ENCODE data around the gene CLCN4.

The CLCN4 gene

GRCh38 chrX:10187421-10187820 is 30.6 kb downstream of the CLCN4 start:
- no peak for DNase-seq
- H3K27ac ChIP-seq (ENCODE audit: insufficient read depth, low read length, poor library complexity, severe bottlenecking), result no peak overlapping the region
- H3K27me3 ChIP-seq (replicated peaks; ENCODE audit: control insufficient read depth, insufficient read depth, low read length, poor library complexity, severe bottlenecking), result no peaks in the 10 kb centered on the region
- H3K4me1 ChIP-seq (ENCODE audit: control insufficient read depth, insufficient read depth, low read length, poor library complexity, severe bottlenecking), result no peaks in the 10 kb centered on the region
- H3K36me3 ChIP-seq (ENCODE audit: control insufficient read depth, insufficient read depth, low read length), result no peaks in the 10 kb centered on the region
- no peaks in the 10 kb centered on the region for H3K9me3 ChIP-seq (ENCODE audit: control insufficient read depth, low read length)
- no peak overlapping the region for H3K4me3 ChIP-seq (ENCODE audit: insufficient read depth, low read depth, low read length, poor library complexity, severe bottlenecking)

- Histone ChIP-seq H3K27me3 (replicated peaks; ENCODE audit: control insufficient read depth, insufficient read depth, low read length, poor library complexity, severe bottlenecking) (no peaks in the 10 kb centered on the region), H3K27ac (ENCODE audit: insufficient read depth, low read length, poor library complexity, severe bottlenecking) (no peak overlapping the region), H3K4me1 (ENCODE audit: control insufficient read depth, insufficient read depth, low read length, poor library complexity, severe bottlenecking) (no peaks in the 10 kb centered on the region), H3K36me3 (ENCODE audit: control insufficient read depth, insufficient read depth, low read length) (no peaks in the 10 kb centered on the region), H3K9me3 (ENCODE audit: control insufficient read depth, low read length) (no peaks in the 10 kb centered on the region), H3K4me3 (ENCODE audit: insufficient read depth, low read depth, low read length, poor library complexity, severe bottlenecking) (no peak overlapping the region)
- DNase-seq, result peak; percentile 38 to 54 (median 50)
Observed at GRCh38 chrX:10189317-10190268, 32.8 kb downstream of the CLCN4 start.

GRCh38 chrX:10190367-10190766 is 33.6 kb downstream of the CLCN4 start:
- no peak overlapping the region for H3K27ac ChIP-seq (ENCODE audit: insufficient read depth, low read length, poor library complexity, severe bottlenecking)
- no peaks in the 10 kb centered on the region for H3K36me3 ChIP-seq (ENCODE audit: control insufficient read depth, insufficient read depth, low read length)
- no peak for DNase-seq
- no peaks in the 10 kb centered on the region for H3K9me3 ChIP-seq (ENCODE audit: control insufficient read depth, low read length)
- no peaks in the 10 kb centered on the region for H3K4me1 ChIP-seq (ENCODE audit: control insufficient read depth, insufficient read depth, low read length, poor library complexity, severe bottlenecking)
- H3K4me3 ChIP-seq (ENCODE audit: insufficient read depth, low read depth, low read length, poor library complexity, severe bottlenecking), result no peak overlapping the region
- no peaks in the 10 kb centered on the region for H3K27me3 ChIP-seq (replicated peaks; ENCODE audit: control insufficient read depth, insufficient read depth, low read length, poor library complexity, severe bottlenecking)

DNA sequence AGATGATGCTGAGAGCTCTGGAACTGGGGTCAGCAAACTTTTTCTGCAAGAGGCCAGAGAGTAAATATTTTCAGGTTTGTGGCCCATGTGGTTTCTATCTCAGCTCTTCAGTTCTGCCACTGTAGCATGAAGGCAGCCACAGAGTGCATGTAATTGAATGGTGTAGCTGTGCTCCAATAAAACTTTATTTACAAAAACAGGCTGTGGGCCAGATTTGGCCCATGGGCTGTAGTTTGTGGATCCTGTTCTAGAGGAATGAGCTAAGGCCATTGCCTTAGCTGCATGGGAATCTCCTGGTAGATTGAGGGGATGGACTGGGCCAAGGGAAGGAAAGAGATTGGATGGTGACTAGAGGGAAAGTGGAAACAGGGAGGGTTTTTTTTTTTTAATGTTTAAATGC is 36.8 kb downstream of the CLCN4 start:
- Histone ChIP-seq H3K27ac (ENCODE audit: insufficient read depth, low read length, poor library complexity, severe bottlenecking) (no peak overlapping the region), H3K9me3 (ENCODE audit: control insufficient read depth, low read length) (no peaks in the 10 kb centered on the region), H3K27me3 (replicated peaks; ENCODE audit: control insufficient read depth, insufficient read depth, low read length, poor library complexity, severe bottlenecking) (no peaks in the 10 kb centered on the region)

DNA sequence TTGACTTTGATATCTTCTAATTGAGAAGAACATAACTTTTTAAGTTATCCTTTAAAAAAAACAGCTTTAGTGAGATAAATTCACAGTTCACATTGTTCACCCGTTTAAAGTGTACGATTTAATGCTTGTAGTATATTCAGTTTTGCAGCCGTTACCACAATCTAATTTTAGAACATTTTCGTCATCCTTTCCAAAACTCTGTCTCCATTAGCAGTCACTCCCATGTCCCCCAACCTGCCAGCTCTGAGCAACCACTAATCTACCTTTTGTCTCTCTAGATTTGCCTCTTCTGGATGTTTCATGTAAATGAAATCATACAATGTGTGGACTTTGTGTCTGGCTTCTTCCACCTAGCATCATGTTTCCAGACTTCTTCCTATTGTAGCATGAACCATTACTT is 38.6 kb downstream of the CLCN4 start:
- DNase-seq, result no peak
- Histone ChIP-seq H3K27ac (ENCODE audit: insufficient read depth, low read length, poor library complexity, severe bottlenecking) (no peak overlapping the region), H3K4me1 (ENCODE audit: control insufficient read depth, insufficient read depth, low read length, poor library complexity, severe bottlenecking) (no peaks in the 10 kb centered on the region), H3K27me3 (replicated peaks; ENCODE audit: control insufficient read depth, insufficient read depth, low read length, poor library complexity, severe bottlenecking) (no peaks in the 10 kb centered on the region), H3K4me3 (ENCODE audit: insufficient read depth, low read depth, low read length, poor library complexity, severe bottlenecking) (no peak overlapping the region), H3K36me3 (ENCODE audit: control insufficient read depth, insufficient read depth, low read length) (no peaks in the 10 kb centered on the region), H3K9me3 (ENCODE audit: control insufficient read depth, low read length) (no peaks in the 10 kb centered on the region)

More for the DNA sequence above, 36.8 kb downstream of the CLCN4 start:
- no peak overlapping the region for H3K4me3 ChIP-seq (ENCODE audit: insufficient read depth, low read depth, low read length, poor library complexity, severe bottlenecking)
- no peaks in the 10 kb centered on the region for H3K36me3 ChIP-seq (ENCODE audit: control insufficient read depth, insufficient read depth, low read length)
- no peak for DNase-seq
- no peaks in the 10 kb centered on the region for H3K4me1 ChIP-seq (ENCODE audit: control insufficient read depth, insufficient read depth, low read length, poor library complexity, severe bottlenecking)

DNA sequence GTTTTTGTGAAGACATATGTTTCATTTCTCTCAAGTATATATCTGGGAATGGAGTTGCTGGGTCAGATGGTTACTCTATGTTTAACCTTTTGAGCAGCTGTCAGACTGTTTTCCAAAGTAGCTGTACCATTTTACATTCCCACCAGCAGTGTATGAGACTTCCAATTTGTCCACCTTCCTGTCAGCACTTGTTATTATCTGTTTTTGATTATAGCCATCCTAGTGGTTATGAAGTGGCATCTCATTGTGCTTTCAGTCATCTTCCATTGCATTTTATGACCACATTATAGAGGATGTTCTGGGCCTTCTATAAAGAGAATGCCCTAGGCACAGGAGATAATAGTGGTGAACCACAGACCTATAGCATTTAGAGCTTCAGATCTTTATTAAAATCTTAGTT is 39.2 kb downstream of the CLCN4 start:
- no peak overlapping the region for H3K4me3 ChIP-seq (ENCODE audit: insufficient read depth, low read depth, low read length, poor library complexity, severe bottlenecking)

GRCh38 chrX:10197279-10198210 is 40.8 kb downstream of the CLCN4 start:
- no peaks in the 10 kb centered on the region for H3K27me3 ChIP-seq (replicated peaks; ENCODE audit: control insufficient read depth, insufficient read depth, low read length, poor library complexity, severe bottlenecking)
- no peak overlapping the region for H3K27ac ChIP-seq (ENCODE audit: insufficient read depth, low read length, poor library complexity, severe bottlenecking)
- H3K36me3 ChIP-seq (ENCODE audit: control insufficient read depth, insufficient read depth, low read length), result no peaks in the 10 kb centered on the region
- no peaks in the 10 kb centered on the region for H3K4me1 ChIP-seq (ENCODE audit: control insufficient read depth, insufficient read depth, low read length, poor library complexity, severe bottlenecking)
- no peak overlapping the region for H3K4me3 ChIP-seq (ENCODE audit: insufficient read depth, low read depth, low read length, poor library complexity, severe bottlenecking)
- H3K9me3 ChIP-seq (ENCODE audit: control insufficient read depth, low read length), result no peaks in the 10 kb centered on the region
- no peak for DNase-seq

More for the DNA sequence above, 39.2 kb downstream of the CLCN4 start:
- no peaks in the 10 kb centered on the region for H3K4me1 ChIP-seq (ENCODE audit: control insufficient read depth, insufficient read depth, low read length, poor library complexity, severe bottlenecking)
- H3K9me3 ChIP-seq (ENCODE audit: control insufficient read depth, low read length), result no peaks in the 10 kb centered on the region
- no peak for DNase-seq
- no peaks in the 10 kb centered on the region for H3K27me3 ChIP-seq (replicated peaks; ENCODE audit: control insufficient read depth, insufficient read depth, low read length, poor library complexity, severe bottlenecking)
- no peak overlapping the region for H3K27ac ChIP-seq (ENCODE audit: insufficient read depth, low read length, poor library complexity, severe bottlenecking)
- no peaks in the 10 kb centered on the region for H3K36me3 ChIP-seq (ENCODE audit: control insufficient read depth, insufficient read depth, low read length)

- no peak for DNase-seq
- H3K4me3 ChIP-seq (ENCODE audit: insufficient read depth, low read depth, low read length, poor library complexity, severe bottlenecking), result no peak overlapping the region
- H3K27ac ChIP-seq (ENCODE audit: insufficient read depth, low read length, poor library complexity, severe bottlenecking), result no peak overlapping the region
- no peaks in the 10 kb centered on the region for H3K4me1 ChIP-seq (ENCODE audit: control insufficient read depth, insufficient read depth, low read length, poor library complexity, severe bottlenecking)
- no peaks in the 10 kb centered on the region for H3K27me3 ChIP-seq (replicated peaks; ENCODE audit: control insufficient read depth, insufficient read depth, low read length, poor library complexity, severe bottlenecking)
- no peaks in the 10 kb centered on the region for H3K36me3 ChIP-seq (ENCODE audit: control insufficient read depth, insufficient read depth, low read length)
- no peaks in the 10 kb centered on the region for H3K9me3 ChIP-seq (ENCODE audit: control insufficient read depth, low read length)
Observed at GRCh38 chrX:10198254-10198653, 41.5 kb downstream of the CLCN4 start.

- DNase-seq, result no peak
- Histone ChIP-seq H3K36me3 (ENCODE audit: control insufficient read depth, insufficient read depth, low read length) (no peaks in the 10 kb centered on the region), H3K4me3 (ENCODE audit: insufficient read depth, low read depth, low read length, poor library complexity, severe bottlenecking) (no peak overlapping the region), H3K4me1 (ENCODE audit: control insufficient read depth, insufficient read depth, low read length, poor library complexity, severe bottlenecking) (no peaks in the 10 kb centered on the region), H3K27ac (ENCODE audit: insufficient read depth, low read length, poor library complexity, severe bottlenecking) (no peak overlapping the region), H3K9me3 (ENCODE audit: control insufficient read depth, low read length) (no peaks in the 10 kb centered on the region), H3K27me3 (replicated peaks; ENCODE audit: control insufficient read depth, insufficient read depth, low read length, poor library complexity, severe bottlenecking) (no peaks in the 10 kb centered on the region)
Observed at GRCh38 chrX:10199212-10199611, 42.4 kb downstream of the CLCN4 start.

- Histone ChIP-seq H3K27ac (ENCODE audit: insufficient read depth, low read length, poor library complexity, severe bottlenecking) (no peak overlapping the region), H3K9me3 (ENCODE audit: control insufficient read depth, low read length) (no peaks in the 10 kb centered on the region), H3K36me3 (ENCODE audit: control insufficient read depth, insufficient read depth, low read length) (no peaks in the 10 kb centered on the region), H3K4me3 (ENCODE audit: insufficient read depth, low read depth, low read length, poor library complexity, severe bottlenecking) (no peak overlapping the region), H3K27me3 (replicated peaks; ENCODE audit: control insufficient read depth, insufficient read depth, low read length, poor library complexity, severe bottlenecking) (no peaks in the 10 kb centered on the region), H3K4me1 (ENCODE audit: control insufficient read depth, insufficient read depth, low read length, poor library complexity, severe bottlenecking) (no peaks in the 10 kb centered on the region)
- no peak for DNase-seq
Observed at GRCh38 chrX:10203617-10204016, 46.8 kb downstream of the CLCN4 start.

Data from effector memory CD4-positive, alpha-beta T cell (primary cell).